Testis (tissue), 3 donors: Measurements from ENCODE around the gene ZNF576. TPM values are rescaled to one million over a fixed set of nuclear protein-coding genes. Genes with fewer than 3 reads are reported as not detected.
A peak's percentile ranks its signal among the peaks of the same experiment; 100 is the strongest.
"Not testable (repeated sequence)": the region's sequence is repeated elsewhere in the genome, so short reads cannot be mapped to it uniquely, and the experiment has no call there.

ENCODE experiments used
- DNase-seq: peaks from one replicate; pipeline ENCODE4 v3.0.0-alpha.2; 2019
- H3K27ac ChIP-seq, 2 donors: fragments of 200-600 bp; sonication (generic); one replicate each; pipeline ENCODE4 v1.5.1; 2019
- H3K27me3 ChIP-seq: fragments of 200-600 bp; sonication (generic); one replicate; pipeline ENCODE4 v1.5.1; 2019
- H3K36me3 ChIP-seq: fragments of 200-600 bp; sonication (generic); one replicate; pipeline ENCODE4 v1.5.1; 2017; ENCODE audit warnings: low read depth; ENCODE audit errors: missing control alignments
- H3K4me1 ChIP-seq: fragments of 200-600 bp; sonication (generic); one replicate; pipeline ENCODE4 v1.5.1; 2019
- H3K4me3 ChIP-seq, 2 donors: fragments of 200-600 bp; sonication (generic); one replicate each; pipeline ENCODE4 v1.5.1; 2017 to 2019
- H3K9me3 ChIP-seq: fragments of 200-600 bp; sonication (generic); one replicate; pipeline ENCODE4 v1.5.1; 2017
- CTCF ChIP-seq, 3 experiments: fragments of 450-650 bp in 2 of 3; fragments of 200-600 bp in 1 of 3; sonication (generic) in 1 of 3; IDR thresholded peaks; one replicate each; pipeline ENCODE4 v1.5.1; 2016 to 2019; ENCODE audit warnings: antibody characterized with exemption in 3 of 3, mild to moderate bottlenecking in 2 of 3, moderate library complexity in 1 of 3
- POLR2A ChIP-seq: fragments of 450-650 bp; IDR thresholded peaks from one replicate; pipeline ENCODE4 v1.6.1; 2017; ENCODE audit warnings: antibody characterized with exemption, mild to moderate bottlenecking, moderate library complexity
- WGBS, 2 donors: methylation state at CpG; one replicate each; pipeline ENCODE4 v1.1.5; 2018; 5-methylcytosine and 5-hydroxymethylcytosine counted together
- intact Hi-C: fragments of 100-400 bp; cut with DNase I; formaldehyde crosslinking; loops from one replicate; pipeline ENCODE4 v1.15.1; 2023; ENCODE audit warnings: low total_unique reads
- polyA plus RNA-seq: library from polyadenylated mRNA; stranded (reverse); fragments of 350-450 nt; fragmentation: Illumina TruSeq; extraction: RNeasy Lipid Tissue Mini Kit (QIAGEN cat#74804); gene quantifications from one replicate; pipeline ENCODE4 v1.2.3, GENCODE V29; 2014; ENCODE audit warnings: low read depth, low replicate concordance; ENCODE audit not compliant: insufficient read depth
- total RNA-seq, 2 donors: library from RNA; depleted of rRNA; stranded (reverse); fragments of >200 nt; gene quantifications; one replicate each; pipeline ENCODE4 v1.2.3, GENCODE V29; 2016

The ZNF576 gene
- total and polyA plus RNA-seq, 3 donors from 2014 or later: 14.6 to 23.1 (median 17.9) TPM

GRCh38 chr19:43634872-43635560 lies 38.6 kb downstream of the ZNF576 start:
- intact Hi-C loops: no loop called here

GRCh38 chr19:43635561-43635940 lies 39.2 kb downstream of the ZNF576 start:
- 9 to 35% methylated on average over 2 of the region's 2 CpGs for WGBS, 2 donors
- H3K4me1 ChIP-seq: not testable (repeated sequence)

More at GRCh38 chr19:43634872-43635560, 38.6 kb downstream of the ZNF576 start:
- H3K27ac ChIP-seq: no peak overlapping the region
- TF ChIP-seq CTCF (IDR thresholded peaks at IDR 0.05) (no peak), POLR2A (no peak)
- H3K36me3 ChIP-seq: no peaks in the 10 kb centered on the region
- peak overlapping the region in 1 of 2 donors; percentile 36 for H3K4me3 ChIP-seq
- no peaks in the 10 kb centered on the region for H3K27me3 ChIP-seq
- 4 to 6% methylated on average over 15 to 17 of the region's 17 CpGs for WGBS, 2 donors
- no peaks in the 10 kb centered on the region for H3K9me3 ChIP-seq
- peak; percentile 36 for DNase-seq
- H3K4me1 ChIP-seq: peaks cover 5% of the 10 kb centered on the region

GRCh38 chr19:43636121-43636683 lies 39.8 kb downstream of the ZNF576 start:
- Histone ChIP-seq H3K4me3 (no peak overlapping the region), H3K4me1 (peaks cover 8% of the 10 kb centered on the region), H3K27me3 (no peaks in the 10 kb centered on the region), H3K36me3 (no peaks in the 10 kb centered on the region), H3K9me3 (no peaks in the 10 kb centered on the region), H3K27ac (no peak overlapping the region)
- 56 to 88% methylated on average over 7 to 14 of the region's 14 CpGs for WGBS, 2 donors
- TF ChIP-seq CTCF (IDR thresholded peaks at IDR 0.05) (no peak), POLR2A (no peak)
- intact Hi-C loops: no loop called here
- DNase-seq: no peak

More at GRCh38 chr19:43635561-43635940, 39.2 kb downstream of the ZNF576 start:
- H3K4me3 ChIP-seq: peak overlapping the region in 1 of 2 donors; percentile 36
- H3K9me3 ChIP-seq, H3K27me3 ChIP-seq, H3K36me3 ChIP-seq, intact Hi-C loops, H3K27ac ChIP-seq, DNase-seq: not testable (repeated sequence)

GRCh38 chr19:43638214-43638994 lies 42.0 kb downstream of the ZNF576 start:
- peaks cover 8% of the 10 kb centered on the region for H3K4me1 ChIP-seq
- DNase-seq: no peak

More at GRCh38 chr19:43638214-43638994, 42.0 kb downstream of the ZNF576 start:
- Histone ChIP-seq H3K9me3 (no peaks in the 10 kb centered on the region), H3K36me3 (no peaks in the 10 kb centered on the region), H3K4me3 (no peak overlapping the region), H3K27me3 (no peaks in the 10 kb centered on the region), H3K27ac (no peak overlapping the region)
- WGBS, 2 donors: 72 to 73% methylated on average over 13 of the region's 13 CpGs
- TF ChIP-seq POLR2A (no peak), CTCF (IDR thresholded peaks at IDR 0.05) (no peak)
- intact Hi-C loops: no loop called here
